GM19023 (cell line): ENCODE measurements around the gene VWA1.
"Not testable (repeated sequence)": the region's sequence is repeated elsewhere in the genome, so short reads cannot be mapped to it uniquely, and the experiment has no call there.

Source experiments
- ATAC-seq: cut with Tn5 transposase; IDR thresholded peaks from one replicate; pipeline ENCODE4 v1.9.1; 2021; ENCODE audit warnings: mild to moderate bottlenecking, moderate library complexity; ENCODE audit not compliant: unreplicated experiment

The VWA1 gene

DNA sequence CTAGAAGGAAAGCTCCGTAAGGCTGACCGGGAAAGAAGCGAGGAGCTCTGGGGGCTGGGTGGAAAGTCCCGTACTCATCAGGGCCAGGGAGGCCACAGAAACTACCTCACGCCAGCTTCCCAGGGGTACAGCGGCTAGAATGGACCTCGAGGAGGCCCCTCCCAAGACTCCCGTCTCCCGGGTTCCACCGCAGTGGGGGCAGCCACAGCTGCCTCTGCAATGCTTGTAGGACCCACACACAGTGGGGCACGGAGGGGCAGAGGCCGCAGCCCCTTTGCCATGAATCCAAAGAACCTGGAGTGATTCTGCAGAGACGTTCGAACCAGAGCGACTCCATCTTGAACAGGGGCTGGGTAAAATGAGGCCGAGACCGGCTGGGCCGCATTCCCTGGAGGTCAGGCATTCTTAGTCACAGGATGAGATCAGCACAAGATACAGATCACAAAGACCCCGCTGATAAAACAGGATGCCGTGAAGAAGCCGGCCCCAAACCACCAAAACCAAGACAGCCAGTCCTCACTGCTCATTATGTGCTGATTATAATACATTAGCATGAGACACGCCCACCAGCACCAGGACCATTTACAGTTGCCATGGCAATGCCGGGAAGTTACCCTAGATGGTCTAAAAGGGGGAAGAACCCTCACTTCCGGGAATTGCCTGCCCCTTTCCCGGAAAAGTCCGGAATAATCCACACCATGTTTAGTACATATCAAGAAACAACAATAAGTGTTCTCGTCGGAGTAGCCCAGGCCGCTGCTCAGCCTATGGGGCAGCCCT, 12.8 kb upstream of the VWA1 start:
- no peak for ATAC-seq

DNA sequence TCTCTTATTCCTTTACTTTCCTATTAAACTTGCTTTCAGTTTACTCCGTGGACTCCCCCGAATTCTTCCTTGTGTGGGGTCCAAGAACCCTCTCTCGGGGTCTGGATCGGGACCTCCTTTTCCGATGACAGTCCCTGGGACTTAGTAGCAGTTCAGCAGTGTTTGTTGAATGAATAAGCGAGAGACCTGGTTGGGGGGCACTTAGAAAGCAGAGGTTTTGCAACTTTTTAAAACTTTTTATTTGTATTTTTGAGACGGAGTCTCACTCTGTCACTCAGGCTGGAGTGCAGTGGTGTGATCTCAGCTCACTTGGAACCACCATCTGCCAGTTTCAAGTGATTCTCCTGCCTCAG, 12.3 kb upstream of the VWA1 start:
- no peak for ATAC-seq

DNA sequence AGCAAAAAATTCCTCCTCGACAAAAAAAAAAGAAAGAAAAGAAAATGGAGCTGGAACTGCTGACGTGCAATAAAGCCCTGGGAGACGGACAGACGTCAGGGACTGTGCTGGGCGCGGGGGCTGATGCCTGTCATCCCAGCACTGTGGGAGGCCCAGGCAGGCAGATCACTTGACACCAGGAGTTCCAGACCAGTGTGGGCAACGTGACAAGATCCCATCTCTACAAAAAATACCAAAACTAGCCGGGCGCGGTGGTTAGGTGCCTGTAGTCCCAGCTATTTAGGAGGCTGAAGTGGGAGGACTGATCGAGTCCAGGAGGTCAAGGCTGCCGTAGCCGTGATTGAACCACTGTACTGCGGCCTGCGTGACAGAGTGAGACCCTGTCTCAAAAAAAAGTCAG, 10.8 kb upstream of the VWA1 start:
- no peak for ATAC-seq

- ATAC-seq, result no peak
Observed at GRCh38 chr1:1425426-1425752, 10.1 kb upstream of the VWA1 start.

- ATAC-seq, result no peak
Observed at GRCh38 chr1:1425753-1426495, 9.6 kb upstream of the VWA1 start.

- ATAC-seq, result no peak
Observed at GRCh38 chr1:1426496-1427105, 8.9 kb upstream of the VWA1 start.

DNA sequence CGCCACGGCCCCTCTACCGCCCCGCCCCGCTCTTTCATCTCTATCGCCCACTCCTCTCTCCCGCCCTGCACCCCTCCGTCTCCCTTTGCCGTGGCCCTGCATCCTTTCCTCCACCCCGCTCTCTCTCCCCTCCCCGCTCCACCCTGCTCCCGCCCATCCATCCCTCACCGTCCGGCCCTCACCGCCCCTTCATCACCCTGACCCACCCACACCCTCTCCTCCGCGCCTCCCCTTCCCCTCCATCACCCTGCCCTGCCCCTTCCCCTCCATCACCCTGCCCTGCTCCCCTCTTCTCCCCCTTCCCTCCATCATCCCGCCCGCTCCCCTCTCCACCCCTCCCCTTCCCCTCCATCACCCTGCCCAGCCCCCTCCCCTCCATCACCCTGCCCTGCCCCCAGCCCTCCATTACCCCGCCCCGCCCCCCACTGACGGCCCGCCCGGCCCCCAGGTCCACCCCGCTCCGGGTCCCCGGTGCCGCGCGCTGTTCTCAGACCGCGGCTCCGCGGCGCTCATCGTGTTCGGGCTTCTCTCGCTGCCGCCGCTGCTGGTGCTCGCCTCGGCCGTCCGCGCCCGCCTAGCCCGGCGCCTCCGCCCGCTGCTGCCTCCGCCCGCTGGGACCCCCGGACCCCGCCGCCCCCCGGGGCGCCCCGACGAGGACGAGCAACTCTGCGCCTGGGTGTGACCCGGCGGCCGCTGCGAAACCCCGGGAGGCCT, 8.2 kb upstream of the VWA1 start:
- ATAC-seq, result no peak

- no peak for ATAC-seq
Observed at GRCh38 chr1:1427820-1428148, 7.7 kb upstream of the VWA1 start.

- ATAC-seq, result no peak
Observed at GRCh38 chr1:1428174-1428573, 7.3 kb upstream of the VWA1 start.

DNA sequence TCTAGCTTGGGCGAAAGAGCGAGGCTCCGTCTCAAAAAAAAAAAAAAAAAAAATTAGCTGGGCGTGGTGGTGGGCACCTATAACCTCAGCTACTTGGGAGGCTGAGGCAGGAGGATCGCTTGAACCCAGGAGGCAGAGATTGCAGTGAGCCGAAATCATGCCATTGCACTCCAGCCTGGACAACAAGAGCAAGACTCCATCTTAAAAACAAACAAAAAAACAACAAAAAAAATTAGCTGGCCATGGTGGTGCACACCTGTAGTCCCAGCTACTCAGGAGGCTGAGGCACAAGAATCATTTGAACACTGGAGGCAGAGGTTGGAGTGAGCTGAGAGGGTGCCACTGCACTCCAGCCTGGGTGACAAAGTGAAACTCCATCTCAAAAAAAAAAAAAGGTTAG, 6.5 kb upstream of the VWA1 start:
- not testable (repeated sequence) for ATAC-seq

- no peak for ATAC-seq
Observed at GRCh38 chr1:1429671-1430073, 5.8 kb upstream of the VWA1 start.

- ATAC-seq, result no peak
Observed at GRCh38 chr1:1430114-1430982, 5.1 kb upstream of the VWA1 start.

GRCh38 chr1:1430992-1431844, 4.3 kb upstream of the VWA1 start:
- ATAC-seq, result no peak

DNA sequence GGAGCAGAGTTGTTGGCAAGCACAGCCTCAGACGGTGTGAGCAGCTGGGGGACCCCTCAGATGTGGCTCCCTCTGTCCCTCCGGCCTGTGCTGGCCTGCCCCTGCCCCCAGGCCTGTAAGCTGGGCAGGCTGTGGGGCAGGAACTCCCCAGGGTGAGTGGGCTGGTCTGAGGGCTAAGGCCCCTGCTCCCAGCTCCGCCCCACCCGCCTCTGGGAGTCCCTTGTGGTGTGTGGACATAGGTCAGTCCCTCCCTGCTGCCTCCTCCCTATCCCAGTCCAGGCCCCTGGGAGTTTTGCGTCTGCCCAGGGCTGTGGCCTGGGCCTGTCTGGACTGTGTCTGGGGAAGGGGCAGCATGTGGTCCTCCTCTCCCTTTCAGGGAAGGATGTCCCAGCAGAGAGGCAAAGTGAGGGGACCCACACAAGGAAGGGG, 3.6 kb upstream of the VWA1 start:
- ATAC-seq, result no peak

DNA sequence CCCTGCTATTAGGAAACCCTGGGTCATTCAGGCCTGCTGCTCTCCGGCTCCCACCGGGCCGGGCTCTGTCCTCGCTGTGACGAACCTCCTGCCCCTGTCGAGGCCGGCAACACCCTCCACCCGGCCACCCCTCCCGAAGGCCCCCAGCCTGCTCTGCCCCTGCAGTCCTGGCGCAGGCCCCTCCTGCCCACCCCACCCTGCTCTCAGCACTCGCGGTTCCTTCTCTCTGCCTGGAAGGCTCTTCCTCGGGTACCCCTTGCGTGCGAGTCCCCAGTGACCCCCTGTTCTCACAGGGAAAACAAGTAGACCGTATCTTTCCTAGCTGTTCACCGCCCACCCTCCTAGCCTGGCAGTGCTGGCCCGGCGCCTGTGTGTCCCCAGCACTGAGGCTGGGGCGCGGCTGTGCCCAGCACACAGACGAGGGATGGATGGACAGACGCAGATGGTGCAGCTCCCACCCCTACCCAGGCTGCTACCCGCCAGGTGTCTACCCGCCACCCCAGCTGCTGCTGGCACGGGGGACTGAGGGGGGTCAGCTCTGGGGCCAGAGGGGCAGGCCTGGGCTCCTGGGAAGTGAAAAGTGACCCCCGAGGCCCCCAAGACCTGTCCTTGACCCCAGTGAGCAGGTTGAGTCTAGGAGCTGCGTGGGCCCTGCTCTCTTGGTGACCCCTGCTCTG, 3.1 kb upstream of the VWA1 start:
- no peak for ATAC-seq

- ATAC-seq, result no peak
Observed at GRCh38 chr1:1432951-1433803, 2.3 kb upstream of the VWA1 start.

DNA sequence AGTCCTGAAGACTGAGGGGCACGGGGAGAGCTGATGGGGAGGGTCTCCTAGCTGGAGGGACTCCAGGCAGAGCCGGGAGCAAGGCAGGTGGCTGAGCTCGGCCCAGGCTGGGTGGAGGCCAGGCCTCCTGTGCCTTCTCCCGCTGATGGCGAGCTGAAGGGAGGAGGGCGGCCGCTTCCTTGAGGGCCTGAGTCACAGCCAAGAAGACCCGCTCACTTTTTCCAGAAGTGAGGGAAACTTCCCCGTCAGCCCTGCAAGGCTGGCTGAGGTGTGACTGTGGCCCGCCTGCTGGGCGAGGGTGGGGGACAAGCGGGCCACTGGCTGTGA, 1.7 kb upstream of the VWA1 start:
- ATAC-seq, result no peak

DNA sequence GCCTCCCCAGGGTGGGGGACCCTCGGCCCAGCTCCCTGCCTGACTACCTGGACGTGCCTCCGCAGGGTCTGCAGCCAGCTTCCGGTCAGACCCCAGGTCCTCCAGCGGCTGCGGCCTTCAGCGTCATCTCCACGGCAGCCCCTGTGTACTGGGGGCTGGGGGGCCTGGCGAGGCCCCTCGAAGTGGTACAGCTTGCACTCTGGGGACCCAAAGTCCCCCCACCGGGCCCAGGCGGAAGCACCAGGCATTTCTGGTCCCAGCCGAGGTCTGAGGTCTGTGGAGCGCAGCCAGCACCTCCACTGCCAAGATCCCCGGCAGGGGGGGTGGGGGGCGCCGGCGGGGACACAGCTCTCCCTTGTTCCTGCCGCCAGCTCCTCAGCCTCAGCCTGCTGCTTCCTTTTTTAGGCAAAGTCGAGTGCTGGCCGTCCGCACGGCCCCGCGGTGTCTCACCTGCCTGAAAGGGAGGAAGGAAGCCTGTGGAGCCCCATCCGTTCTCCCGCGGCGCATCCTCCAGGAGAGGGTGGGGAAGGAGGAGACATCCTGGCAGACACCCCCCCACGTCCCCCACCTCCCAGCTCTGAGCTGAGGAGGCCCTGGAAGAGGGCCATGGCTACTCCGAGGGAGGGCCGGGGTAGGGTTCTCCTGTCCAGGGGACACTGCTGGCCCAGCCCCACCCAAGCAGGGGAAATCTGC, 1.2 kb upstream of the VWA1 start:
- ATAC-seq, result no peak
